GM18858 (cell line): ENCODE data around the gene SMG6.

ENCODE experiments used
- ATAC-seq: cut with Tn5 transposase; IDR thresholded peaks from one replicate; pipeline ENCODE4 v1.9.1; 2021; ENCODE audit not compliant: unreplicated experiment

Gene SMG6

GRCh38 chr17:2051933-2052559 lies 251.5 kb downstream of the SMG6 start:
- ATAC-seq, result no peak

GRCh38 chr17:2051061-2051932 lies 252.3 kb downstream of the SMG6 start:
- no peak for ATAC-seq

GRCh38 chr17:2050300-2051060 lies 253.1 kb downstream of the SMG6 start:
- ATAC-seq, result no peak

- no peak for ATAC-seq
Observed at GRCh38 chr17:2049333-2050299, 254.0 kb downstream of the SMG6 start.

- ATAC-seq, result no peak
Observed at GRCh38 chr17:2048805-2049204, 254.8 kb downstream of the SMG6 start.

GRCh38 chr17:2047590-2047989 lies 256.0 kb downstream of the SMG6 start:
- no peak for ATAC-seq

GRCh38 chr17:2044263-2044894 lies 259.2 kb downstream of the SMG6 start:
- ATAC-seq, result no peak

GRCh38 chr17:2043785-2044184 lies 259.8 kb downstream of the SMG6 start:
- ATAC-seq, result no peak

GRCh38 chr17:2042933-2043332 lies 260.7 kb downstream of the SMG6 start:
- no peak for ATAC-seq

- ATAC-seq, result no peak
Observed at GRCh38 chr17:2042390-2042847, 261.2 kb downstream of the SMG6 start.

- ATAC-seq, result peak; percentile 75
Observed at GRCh38 chr17:2041561-2042389, 261.8 kb downstream of the SMG6 start, which contains the start of gene OVCA2. Gene OVCA2 (plus strand): TSS chr17:2042022. CDS start chr17:2042048, 26 bp downstream.

GRCh38 chr17:2040942-2041560 lies 262.5 kb downstream of the SMG6 start:
- no peak for ATAC-seq

GRCh38 chr17:2040219-2040827 lies 263.3 kb downstream of the SMG6 start:
- no peak for ATAC-seq

- ATAC-seq, result no peak
Observed at GRCh38 chr17:2037155-2037554, 266.4 kb downstream of the SMG6 start.

- ATAC-seq, result no peak
Observed at GRCh38 chr17:2035541-2036488, 267.8 kb downstream of the SMG6 start.

GRCh38 chr17:2034806-2035540 lies 268.6 kb downstream of the SMG6 start:
- no peak for ATAC-seq
